NCI-H1092 treated with DMSO at 0.1 percent for 48 hours (cell line): ENCODE data around the gene PSMB8.
"Not testable (repeated sequence)": the region's sequence is repeated elsewhere in the genome, so short reads cannot be mapped to it uniquely, and the experiment has no call there.

Experiments
- DNase-seq: peaks from one replicate; lab custom pipeline; 2025; lab: John Stamatoyannopoulos, UW

Gene PSMB8

DNA sequence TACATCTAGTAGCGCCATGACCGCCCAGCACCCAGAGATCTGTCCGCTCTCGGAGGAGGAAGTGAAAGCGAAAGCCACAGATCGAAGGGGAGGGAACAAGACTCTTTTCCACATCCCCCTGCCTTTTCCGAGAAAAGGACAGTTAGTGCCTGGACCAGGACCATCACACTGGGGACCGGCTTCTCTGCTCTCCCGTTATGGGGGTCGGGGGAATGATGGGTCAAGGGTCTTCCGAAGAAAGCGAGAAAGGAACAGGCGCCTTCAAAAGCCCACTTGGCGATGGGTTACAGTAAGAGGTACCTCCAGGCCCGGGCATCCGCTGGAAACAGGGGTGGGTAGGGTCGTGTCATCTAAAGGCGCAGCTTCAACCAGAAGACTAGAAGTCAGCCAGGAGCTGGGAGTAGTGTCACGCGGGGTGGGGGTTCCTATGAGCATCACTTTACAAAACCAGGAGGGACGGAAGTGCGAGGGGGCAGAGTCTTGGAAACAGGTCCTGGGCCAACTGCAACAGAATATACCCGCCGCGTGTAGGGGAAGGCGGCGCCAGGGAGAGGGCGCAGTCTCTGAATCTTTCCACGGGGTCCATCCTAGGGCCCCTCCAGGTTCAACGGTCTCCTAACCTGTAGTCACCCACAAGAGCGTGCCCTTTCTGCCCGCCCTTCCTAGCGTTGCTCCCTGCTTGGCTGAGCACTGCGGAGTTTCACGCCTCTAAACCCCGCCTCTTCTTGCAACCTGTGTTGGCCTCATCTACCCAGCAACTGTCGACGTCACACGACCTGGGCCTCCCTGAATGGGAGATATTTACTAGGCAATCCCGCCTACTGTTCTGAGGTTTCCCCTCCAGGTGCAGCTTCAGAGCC lies at the start of gene PSMB8:
PSMB8 (minus strand) TSS at position 69 of the 860 bp plus-strand sequence; CDS start at position 18, 51 bp downstream.
- DNase-seq, result peak; percentile 80

DNA sequence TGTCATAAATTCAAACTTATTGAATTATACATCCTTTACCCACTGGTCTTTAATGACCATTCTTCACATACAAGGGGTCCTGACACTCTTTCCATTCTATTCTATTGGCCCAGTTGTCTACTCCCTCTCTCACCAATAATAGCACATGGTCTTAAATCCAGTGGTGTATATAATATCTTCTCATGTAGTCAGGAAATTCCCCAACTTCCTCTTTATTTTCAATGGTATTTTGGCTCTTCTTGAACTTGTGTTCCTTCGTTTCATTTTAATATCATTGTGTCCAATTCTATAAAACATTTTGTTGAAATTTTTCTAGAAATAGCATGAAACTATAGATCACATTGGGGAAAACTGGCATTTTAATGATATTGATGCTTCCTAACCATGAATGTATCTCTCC lies 47.0 kb upstream of the PSMB8 start:
- no peak for DNase-seq

DNA sequence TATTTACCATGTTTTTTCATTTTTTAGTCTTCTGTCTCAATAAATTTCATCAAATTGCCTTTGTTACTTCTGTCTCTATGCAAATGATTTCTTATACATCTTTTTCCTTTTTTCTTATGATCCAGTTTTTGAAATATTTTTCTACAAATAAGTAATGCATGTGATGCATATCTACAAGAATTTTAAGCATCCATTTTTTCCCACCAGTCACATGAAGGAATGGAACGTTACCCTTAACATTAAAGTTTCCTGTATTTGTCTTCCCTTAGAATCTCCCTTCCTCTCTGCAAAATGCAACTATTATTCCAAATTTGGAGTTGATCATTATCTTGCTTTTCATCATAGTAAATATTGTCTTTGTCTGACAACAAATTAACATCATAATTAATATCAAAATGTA lies 45.7 kb upstream of the PSMB8 start:
- no peak for DNase-seq

DNA sequence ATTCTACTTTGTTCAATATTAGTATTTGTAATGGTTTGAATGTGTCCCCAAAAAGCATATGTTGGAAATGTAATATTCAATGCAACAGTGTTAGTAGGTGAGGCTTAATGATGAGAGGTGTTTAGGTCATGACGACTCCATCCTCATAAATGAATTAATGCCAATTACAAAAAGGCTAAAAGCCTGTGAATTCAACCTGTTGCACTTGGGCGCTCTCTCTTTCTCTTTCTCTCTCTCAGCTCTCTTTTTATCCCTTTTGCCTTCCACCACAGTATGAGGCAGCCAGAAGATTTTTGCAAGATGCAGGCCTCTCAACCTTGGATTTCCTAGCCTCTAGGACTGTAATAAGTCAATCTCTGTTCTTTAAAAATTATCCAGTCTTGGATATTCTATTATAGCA lies 44.7 kb upstream of the PSMB8 start:
- DNase-seq, result no peak

DNA sequence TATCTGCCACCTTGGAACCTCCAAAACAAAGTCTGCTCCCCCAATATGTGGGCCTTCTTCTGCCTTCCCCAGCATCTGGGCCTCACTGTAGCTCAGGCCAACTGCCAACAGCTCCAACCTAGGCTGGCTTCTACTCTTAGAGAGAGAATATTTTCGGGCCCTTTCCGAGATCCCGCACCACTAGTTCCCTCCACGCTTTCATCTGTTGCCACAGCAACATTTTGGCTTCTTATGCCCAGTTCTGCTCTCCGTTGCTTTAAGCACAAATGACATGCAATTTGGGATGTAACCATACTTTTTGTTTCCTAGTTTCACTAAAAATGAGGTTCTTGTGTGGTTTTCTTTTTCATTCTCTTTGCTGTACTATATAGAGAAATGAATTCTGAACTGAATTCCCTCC lies 43.8 kb upstream of the PSMB8 start:
- no peak for DNase-seq

DNA sequence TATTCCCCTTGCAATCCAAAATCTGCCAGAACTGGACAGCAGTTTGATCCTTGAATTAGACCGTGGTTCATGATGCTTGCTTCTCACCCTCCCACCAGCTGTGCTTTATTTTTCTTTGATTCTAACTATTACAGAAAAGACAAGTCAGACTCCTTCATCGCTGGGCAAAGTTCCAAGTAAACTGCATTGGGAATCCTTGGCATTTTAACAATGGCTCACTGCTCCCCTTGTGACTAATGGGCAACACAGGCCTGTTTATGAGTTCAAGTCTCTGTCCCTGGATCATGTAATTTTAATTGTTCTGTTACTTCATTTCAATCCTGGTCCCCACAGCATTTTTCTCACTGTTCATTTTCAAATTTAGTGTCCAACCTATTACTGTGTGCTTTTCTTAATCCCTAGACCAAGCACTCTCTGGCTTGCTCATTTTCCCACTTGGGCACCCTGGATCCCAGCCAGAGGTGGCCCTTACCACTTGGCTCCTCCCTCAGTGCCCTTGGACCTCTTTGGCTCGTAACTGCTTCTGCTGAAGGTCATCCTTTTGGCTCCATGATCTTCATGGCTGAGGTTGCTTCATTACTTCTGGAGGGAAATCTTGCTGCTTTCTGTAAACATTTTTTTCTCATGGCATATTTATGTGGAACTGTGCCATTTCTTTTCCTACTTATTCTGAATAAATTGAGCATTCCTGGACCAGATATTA lies 43.0 kb upstream of the PSMB8 start:
- no peak for DNase-seq

DNA sequence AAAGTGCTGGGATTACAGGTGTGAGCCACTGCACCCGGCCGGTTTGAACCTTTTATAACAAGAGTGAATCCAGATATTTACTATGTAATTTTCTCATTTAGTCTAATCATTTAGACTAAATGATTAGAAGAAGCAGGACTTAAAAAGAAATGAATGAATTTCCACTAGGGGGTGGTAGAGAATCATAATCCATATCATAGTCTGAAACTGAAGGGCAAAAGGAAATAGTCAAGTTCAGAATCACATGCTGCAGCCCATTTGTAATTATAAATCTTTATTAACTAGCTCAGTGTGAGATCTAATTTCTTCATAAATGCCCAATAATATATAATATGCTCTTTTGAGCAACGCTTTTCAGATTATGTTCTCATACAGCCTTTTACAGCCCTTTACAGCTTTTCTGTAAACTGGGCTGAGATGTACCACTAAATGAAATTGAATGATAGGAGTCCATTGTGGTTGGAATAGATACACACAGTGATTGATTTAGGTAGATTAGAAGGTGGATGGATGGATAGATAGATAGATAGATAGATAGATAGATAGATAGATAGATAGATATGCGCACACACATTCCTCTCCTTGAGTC lies 41.9 kb upstream of the PSMB8 start:
- peak; percentile 27 for DNase-seq

DNA sequence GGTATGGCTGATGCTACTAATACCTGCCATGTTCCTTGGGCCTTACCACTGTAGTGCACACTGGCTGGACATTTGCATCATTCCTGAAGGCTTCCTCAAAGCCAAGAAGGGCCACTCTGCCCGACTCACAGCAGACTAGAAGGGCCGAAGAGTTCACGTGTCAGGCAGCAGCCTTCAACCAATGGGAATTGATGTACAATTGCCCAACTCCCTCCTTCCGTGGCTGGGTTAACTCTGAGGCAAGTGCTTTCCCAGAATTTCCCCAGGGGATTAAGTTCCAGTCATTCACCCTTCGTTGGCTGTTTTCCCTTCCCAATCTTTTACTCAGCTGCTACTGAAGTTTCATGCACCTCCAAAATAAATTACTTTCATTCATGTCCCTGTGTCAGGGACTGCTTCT lies 39.9 kb upstream of the PSMB8 start:
- no peak for DNase-seq

DNA sequence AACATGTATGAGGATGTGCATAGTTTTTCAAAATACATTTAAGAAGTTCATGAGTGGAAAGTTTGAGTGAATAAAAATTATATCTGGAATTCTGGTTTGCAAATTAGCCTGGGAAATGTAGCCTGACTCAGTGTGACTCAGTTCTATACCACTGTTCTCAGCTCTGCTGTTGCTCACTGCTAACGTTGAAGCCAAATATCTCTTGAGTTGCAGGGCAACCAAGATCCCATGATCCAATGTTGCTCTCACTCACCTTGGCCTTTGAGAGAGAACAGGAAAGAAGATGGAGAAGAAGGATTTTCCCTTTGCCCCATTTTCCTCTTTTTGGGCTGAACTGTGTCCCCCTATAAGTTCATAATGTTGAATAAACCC lies 39.0 kb upstream of the PSMB8 start:
- no peak for DNase-seq

DNA sequence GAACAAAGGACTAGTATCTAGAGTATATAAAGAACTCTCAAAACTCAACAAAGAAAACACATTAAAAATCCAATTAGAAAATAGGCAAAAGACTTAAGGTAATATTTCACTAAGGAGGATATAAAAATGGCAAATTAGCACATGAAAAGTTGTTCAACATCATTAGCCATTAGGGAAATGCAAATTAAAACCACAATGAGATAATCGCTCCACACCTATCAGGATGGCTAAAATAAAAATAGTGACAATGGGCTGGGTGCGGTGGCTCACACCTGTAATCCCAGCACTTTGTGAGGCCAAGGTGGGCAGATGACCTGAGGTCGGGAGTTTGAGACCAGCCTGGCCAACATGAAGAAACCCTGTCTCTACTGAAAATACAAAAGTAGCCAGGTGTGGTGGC lies 37.1 kb upstream of the PSMB8 start:
- not testable (repeated sequence) for DNase-seq

DNA sequence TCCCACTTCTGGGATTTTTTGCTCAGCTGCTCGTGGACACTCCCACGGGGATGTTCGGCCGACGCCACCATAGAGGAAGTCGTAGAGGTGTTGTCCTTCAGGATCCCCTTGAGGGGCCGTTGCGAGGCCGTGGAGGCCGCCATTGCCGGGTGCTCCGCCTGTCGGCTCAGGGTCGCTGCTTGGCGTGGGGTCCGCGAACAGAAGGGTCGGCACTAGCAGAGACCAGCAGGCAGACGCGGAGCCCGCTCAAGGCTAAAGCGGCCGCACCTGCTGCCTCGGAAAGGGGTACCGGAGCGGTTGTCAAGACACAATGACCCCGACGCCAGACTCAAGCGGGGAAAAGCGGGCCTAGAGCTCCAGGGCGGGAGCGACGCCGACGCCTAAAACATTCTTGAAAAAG lies 35.8 kb upstream of the PSMB8 start:
- DNase-seq, result no peak

DNA sequence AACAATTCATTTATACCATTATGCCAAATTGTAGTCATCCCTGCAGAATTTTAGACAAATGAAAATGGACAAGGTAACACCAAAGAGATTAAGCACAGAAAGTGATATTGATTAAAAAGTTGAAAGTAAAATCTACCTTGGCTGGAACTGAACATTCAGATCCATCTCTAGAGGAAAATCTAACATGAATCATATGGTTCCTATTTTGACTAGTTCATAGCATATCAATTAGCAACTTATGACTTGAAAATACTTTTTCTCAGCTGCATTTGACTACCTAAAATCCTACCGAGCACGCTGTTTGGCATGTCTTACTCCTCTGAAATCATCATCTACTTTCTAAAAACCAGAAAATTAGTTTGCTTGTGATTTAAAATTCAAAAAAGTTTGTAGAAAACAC lies 32.8 kb upstream of the PSMB8 start:
- no peak for DNase-seq

DNA sequence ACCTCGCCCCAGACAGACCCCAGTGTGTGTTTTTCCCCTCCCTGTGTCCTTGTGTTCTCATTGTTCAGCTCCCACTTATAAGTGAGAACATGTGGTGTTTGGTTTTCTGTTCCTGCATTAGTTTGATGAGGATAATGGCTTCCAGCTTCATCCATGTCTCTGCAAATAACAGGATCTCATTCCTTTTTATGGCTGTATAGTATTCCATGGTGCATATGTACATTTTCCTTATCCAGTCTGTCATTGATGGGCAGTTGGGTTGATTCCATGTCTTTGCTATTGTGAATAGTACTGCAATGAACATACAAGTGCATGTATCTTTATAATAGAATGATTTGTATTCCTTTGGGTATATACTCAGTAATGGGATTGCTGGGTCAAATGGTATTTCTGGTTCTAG lies 30.1 kb upstream of the PSMB8 start:
- not testable (repeated sequence) for DNase-seq

DNA sequence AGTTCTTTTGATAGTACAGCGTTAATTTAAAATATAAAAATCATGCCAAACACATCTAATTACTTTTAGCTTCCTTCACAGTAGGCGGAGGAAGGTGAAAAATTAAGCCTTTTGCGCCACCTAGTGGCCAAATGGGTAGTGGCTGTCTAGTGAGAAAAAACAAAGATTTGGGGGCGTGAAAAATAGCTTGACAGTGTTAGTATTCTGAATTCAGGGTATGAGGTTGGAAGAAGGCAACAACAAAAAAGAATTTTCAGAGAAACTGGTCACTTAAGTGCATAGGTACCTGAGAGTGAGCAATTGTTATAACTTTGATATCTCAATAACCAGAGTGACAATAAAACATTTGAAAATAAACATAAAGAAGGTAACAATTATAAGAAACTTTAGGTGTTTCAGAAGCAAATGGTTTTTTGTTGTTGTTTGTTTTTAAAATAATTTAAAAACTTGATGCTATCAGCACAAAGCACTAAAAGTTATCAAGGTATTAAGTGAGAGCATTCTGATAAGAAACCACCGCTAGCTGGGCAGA lies 24.5 kb upstream of the PSMB8 start:
- DNase-seq, result peak; percentile 40

DNA sequence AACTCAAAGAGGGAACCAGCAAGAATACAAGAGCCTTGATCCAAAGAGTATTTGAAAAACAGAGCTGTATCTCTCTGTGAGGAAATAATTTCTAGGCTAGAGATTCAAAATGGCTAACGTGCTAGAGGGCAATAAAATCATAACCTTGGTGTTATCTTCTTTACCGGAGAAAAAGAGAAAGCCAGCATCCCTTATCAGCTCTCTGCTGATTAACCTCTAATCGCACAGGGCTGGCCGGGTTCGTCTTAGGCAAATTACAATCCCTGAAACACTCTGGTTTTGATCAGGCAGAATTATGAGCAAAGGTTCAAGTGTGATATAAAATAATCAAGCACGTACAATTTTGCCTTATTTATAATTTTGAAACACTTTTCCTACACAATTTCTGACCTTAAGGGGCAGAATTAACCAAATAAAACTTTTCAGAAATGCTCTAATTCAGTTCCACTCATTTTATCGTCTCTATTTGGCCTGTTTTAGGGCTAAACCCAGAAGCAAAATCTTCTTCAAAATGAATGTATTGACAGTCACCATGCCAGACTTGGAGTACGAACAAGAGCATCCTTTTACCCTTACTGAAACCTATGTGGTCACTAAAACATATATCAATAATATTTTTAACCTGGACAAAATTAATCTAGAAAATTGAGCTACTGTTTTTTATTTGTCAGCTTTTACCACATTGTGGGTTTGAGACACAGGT lies 23.9 kb upstream of the PSMB8 start:
- no peak for DNase-seq

DNA sequence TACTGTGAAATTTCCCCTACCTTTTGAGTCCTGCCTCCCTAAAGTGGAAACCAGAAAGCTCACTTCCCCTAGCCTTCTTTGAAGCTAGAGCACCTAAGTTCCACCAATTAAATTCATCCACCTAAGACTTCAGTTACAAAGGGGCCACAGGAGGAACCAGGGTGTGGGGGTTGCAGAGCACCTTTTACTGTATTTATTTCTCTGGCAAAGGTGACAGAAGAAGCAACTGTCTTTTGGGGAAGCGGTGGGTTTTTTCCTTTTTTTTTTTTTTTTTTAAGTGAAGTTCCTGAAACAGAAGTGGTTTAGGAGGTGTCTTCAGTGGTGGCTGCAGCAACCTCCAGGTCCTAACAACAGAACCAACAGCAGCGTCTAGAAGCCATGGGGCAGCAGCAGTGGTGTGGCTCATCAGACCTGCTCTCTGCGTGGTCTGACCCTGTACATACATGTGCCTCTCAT lies 23.2 kb upstream of the PSMB8 start:
- DNase-seq, result no peak

DNA sequence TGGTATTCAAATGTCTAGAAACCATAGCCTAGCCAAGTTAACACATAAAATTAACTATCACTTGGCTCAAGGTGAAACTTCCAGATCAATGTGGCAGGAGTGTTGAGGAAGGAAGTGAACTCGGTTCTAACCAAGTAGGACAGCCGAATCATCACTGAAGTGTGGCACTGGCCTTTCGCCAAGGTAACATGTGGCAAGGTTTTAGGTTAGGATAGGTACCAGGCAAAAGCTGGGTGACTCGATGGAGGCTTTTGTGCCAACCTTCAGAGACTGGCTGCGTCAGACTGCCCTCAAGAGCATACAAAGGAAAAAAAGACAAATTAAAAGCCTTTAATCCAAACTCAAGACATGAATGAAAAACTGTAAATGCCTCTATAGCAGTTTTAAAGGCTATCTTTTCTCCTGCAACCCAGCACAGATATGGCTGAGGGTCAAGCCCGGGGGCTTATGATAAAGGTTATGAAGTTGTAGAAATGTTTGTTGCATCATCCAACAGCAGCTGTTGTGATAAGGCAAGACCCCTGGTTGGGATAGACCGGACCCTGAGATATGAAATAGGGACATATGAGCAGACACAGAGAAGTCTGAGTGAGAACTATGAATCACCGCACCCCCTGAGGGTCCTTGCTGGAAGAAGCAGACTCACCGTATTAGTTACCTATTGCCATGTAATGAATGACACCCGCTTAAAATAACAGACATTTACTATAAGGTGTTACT lies 22.0 kb upstream of the PSMB8 start:
- no peak for DNase-seq

DNA sequence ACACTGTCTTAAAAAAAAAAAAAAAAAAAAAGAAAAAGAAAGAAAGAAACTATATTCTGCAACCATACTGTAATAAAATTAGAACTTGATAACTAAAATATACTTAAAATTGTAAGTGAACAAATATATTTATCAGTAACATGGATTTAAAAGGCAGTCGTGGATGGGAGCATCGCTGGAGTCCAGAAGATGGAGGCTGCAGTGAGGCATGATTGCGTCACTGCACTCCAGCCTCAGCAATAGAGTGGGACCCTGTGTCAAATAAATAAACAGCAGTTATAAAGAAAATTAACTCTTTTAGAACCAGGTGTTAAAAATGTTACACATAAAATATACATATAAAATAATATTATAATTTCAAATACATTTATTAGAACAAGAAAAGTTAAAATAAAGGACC lies 18.9 kb upstream of the PSMB8 start:
- no peak for DNase-seq

DNA sequence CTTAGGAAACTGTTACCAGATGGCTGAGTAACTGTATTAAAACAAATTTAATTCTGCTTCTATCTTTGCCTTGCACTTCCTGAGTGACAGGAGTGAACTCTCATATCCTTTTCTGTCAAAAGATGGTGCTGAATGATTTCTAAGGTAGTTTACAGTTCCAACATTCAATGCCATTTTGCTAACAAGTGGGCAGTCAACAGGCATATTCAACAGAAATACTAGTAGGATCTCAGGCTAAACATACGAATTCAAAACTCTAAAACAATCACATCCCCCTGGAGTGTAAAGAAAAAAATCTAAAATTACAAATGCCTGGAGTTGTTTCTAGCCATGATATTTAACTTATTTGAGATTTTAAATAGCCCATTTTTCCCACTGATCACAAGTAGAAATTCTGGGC lies 16.8 kb upstream of the PSMB8 start:
- DNase-seq, result no peak

DNA sequence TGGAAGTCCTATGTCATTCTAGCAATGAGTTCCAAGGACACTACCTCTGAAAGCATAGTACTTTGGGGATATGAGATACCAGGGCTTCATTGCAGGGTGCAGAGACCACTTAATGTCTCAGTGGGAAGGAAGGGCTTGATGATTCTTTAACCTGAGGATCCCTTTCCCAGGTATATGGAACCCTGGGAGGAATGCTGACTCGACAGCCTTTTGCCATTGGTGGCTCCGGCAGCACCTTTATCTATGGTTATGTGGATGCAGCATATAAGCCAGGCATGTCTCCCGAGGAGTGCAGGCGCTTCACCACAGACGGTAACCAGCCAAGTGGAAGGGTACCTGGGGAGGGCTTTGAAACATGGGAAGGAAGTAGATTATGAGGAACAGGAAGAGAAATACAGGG lies 14.3 kb upstream of the PSMB8 start:
- no peak for DNase-seq

DNA sequence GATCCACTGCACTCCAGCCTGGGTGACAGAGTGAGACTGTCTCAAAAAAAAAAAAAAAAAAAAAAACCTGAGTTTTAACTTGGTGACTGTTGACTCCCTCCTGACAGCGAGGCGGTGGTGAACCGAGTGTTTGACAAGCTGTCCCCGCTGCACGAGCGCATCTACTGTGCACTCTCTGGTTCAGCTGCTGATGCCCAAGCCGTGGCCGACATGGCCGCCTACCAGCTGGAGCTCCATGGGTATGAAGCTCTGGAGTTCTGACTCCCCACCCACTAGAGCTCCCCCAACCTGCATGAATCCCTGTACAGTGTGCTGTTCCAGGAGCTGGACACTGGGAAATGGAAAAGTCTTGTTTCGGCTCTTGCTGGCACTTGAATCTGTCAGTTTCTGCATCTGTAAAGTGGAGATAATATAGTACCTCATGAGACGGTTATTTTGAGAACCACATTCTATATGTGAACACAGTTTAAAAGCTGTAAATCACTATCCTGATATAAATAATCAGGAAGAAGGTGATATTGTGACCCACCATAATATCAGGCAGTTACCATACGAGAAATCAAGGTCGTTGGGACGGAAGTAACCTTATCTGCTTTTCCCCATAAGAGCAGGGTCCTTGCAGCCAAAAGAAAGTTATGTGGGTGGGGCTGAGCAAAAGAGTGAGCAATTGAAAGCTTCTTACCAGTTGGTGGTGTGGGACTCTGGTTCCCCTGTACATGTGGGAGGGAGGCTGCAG lies 13.5 kb upstream of the PSMB8 start:
- no peak for DNase-seq
